ENCODE data around the gene LRCH1. TPM values are rescaled to one million over a fixed set of nuclear protein-coding genes. Genes with fewer than 3 reads are reported as not detected.

LRCH1 gene
- total RNA-seq, 2 donors from 2014 or later: 24.9 to 26.0 TPM

DNA sequence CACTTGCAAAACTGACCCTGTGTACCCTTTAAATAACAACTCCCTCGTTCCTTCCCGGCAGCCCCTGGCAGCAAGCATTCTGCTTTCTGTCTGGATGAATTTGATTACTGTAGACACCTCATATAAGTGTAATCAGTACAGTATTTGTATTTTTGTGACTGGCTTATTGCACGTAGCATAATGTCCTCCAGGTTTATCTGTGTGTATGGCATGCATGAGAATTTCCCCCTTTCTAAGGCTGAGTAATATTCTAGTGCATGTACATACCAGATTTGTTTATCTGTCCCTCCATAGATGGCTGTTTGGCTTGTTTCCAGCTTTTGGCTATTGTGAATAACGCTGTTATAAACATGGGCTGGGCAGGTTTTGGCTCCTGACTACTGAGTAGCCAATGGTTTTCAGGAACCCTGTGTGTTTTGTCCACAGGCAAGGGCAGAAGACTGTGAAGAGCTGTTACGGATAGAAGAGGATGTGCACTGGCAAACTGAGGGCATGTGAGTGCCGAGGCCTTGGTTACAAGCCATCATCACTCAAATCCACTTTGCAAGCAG is 146.0 kb downstream of the LRCH1 start:
- H3K9me3 Mint-ChIP-seq: no peaks in the 10 kb centered on the region
- no peak for ATAC-seq
- no peak for DNase-seq (ENCODE audit: low spot score)
- no peak overlapping the region for H3K27ac Mint-ChIP-seq
- no peaks in the 10 kb centered on the region for H3K27me3 Mint-ChIP-seq
- peaks cover 30% of the 10 kb centered on the region for H3K36me3 Mint-ChIP-seq
- H3K4me3 Mint-ChIP-seq: no peak overlapping the region
- H3K4me1 Mint-ChIP-seq (ENCODE audit: low read depth in 2 of 2): peaks cover 0 to 4% of the 10 kb centered on the region in 2 donors

DNA sequence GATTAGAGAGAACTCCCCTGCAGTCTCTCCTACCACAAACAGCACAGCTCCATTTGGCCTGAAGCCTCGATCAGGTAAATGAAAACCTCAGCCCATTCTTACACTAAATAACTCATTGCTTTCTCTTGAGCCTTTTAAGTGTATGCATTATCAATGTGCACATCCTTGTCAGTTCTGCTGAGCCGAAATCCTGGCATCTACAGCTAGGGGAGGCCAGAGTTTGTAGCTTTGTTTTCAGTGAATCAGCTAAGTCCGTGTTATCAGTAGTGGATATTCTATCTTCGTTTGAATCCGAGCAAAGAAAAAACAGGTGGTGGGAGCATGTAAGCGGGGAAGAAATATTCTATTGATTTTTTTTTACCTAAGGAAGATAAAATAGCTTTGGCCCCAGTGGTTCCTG is 159.6 kb downstream of the LRCH1 start:
- H3K9me3 Mint-ChIP-seq: no peaks in the 10 kb centered on the region
- no peaks in the 10 kb centered on the region for H3K4me1 Mint-ChIP-seq (ENCODE audit: low read depth in 2 of 2)
- H3K36me3 Mint-ChIP-seq: peaks cover 5% of the 10 kb centered on the region
- ATAC-seq (no peak), DNase-seq (ENCODE audit: low spot score) (no peak)
- H3K27me3 Mint-ChIP-seq: no peaks in the 10 kb centered on the region
- no peak overlapping the region for H3K4me3 Mint-ChIP-seq
- H3K27ac Mint-ChIP-seq: no peak overlapping the region

DNA sequence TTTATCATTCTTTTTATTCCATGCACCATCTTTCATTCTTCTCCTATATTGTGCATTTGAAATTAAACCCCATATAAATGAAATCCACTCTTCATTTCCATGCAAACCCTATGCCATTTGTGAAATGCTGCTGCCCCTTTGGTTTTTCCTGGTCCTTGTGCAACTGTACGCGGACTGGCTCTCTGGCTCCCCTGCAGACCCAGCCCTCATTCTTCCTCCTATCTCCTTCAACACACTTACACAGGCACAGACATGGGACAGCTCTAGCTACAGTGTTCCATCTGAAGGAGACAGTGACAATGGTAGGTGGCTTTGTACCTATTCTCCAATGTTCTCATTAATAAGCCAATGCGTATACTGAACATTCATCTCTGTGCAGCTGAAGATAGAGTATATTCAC is 162.4 kb downstream of the LRCH1 start:
- Mint-ChIP-seq H3K27ac (no peak overlapping the region), H3K27me3 (no peaks in the 10 kb centered on the region), H3K36me3 (peaks cover under 1% of the 10 kb centered on the region), H3K4me1 (ENCODE audit: low read depth in 2 of 2) (peaks cover 0 to 2% of the 10 kb centered on the region in 2 donors), H3K9me3 (no peaks in the 10 kb centered on the region), H3K4me3 (no peak overlapping the region)
- ATAC-seq (peak in 1 of 2 donors; percentile 43), DNase-seq (ENCODE audit: low spot score) (no peak)

DNA sequence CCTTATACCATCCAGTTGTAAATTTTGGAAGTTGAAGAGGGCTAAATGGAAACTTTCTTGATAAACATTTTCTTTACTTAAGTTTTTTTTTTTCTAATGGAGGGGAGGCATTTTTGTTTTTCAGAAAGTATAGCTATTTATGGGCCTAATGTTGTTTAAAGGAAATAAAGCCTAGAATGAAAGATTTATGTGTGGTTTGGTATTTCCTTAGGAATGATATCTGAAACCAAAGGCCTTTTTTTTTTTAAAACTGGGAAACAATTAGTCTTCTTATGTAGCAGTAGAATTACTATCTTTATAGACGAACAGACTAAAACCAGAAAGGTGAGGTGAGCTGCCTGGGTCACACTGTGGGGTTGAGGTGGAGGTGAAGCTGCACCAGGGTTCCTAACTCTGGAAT is 163.9 kb downstream of the LRCH1 start:
- Mint-ChIP-seq H3K4me1 (ENCODE audit: low read depth in 2 of 2) (peaks cover 0 to 3% of the 10 kb centered on the region in 2 donors), H3K36me3 (no peaks in the 10 kb centered on the region), H3K4me3 (no peak overlapping the region), H3K27me3 (no peaks in the 10 kb centered on the region), H3K9me3 (no peaks in the 10 kb centered on the region), H3K27ac (no peak overlapping the region)
- ATAC-seq (no peak), DNase-seq (ENCODE audit: low spot score) (no peak)

DNA sequence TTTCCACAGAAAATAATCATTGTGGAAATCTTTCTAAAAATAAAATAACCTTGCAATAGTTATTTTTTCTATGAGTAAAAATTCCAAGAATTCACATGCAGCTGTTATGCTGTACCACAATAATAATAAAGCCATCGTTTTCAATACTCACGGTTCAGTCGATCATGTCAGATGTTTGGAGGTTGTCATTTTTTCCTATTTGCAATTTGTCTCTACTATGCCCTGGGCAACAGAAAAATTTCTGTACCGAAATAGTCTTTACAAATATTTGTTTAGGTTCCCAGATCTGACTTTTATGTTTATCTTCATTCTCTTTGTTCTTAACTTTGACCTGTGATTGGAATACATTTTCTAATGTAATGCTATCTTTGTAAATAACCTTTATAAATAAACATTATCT is 164.3 kb downstream of the LRCH1 start:
- ATAC-seq: no peak
- Mint-ChIP-seq H3K27me3 (no peaks in the 10 kb centered on the region), H3K9me3 (no peaks in the 10 kb centered on the region), H3K27ac (no peak overlapping the region), H3K4me3 (no peak overlapping the region), H3K4me1 (ENCODE audit: low read depth in 2 of 2) (peaks cover 0 to 3% of the 10 kb centered on the region in 2 donors), H3K36me3 (no peaks in the 10 kb centered on the region)
- no peak for DNase-seq (ENCODE audit: low spot score)

DNA sequence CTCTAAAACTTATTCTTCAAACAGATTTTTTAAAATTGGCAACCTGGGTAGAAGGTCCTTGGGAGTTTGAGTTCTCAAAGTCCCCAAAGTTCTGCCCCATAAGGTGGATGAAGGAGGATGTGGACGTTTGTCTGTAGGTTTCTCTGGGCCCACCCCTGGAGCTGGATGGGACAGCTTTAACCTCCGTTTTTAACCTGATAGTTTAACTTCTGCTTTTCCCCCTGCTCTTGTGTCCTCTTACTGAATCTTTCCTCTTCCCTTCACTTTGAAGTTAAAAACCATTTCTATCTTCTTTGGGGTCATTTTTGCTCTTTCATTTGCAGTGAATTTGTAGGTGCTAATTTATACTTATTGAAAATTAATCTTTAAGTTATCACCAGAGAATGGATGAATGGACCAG is 164.9 kb downstream of the LRCH1 start:
- H3K36me3 Mint-ChIP-seq: peaks cover 1% of the 10 kb centered on the region

DNA sequence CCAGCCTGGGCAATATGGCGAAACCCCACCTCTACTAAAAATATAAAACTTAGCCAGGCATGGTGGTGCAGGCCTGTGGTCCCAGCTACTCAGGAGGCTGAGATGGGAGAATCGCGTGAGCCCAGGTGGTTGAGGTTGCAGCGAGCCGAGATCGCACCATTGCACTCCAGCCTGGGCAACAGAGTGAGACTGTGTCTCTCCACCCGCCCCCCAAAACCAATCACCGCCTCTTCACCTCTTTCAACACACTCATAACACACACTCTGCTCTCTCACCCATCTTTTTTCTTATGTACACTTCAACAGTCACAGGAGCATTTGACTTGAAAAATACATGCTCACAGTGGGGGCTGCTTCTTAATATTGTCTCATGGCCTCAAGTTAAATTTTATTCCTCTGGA is 167.2 kb downstream of the LRCH1 start:
- Mint-ChIP-seq H3K4me3 (no peak overlapping the region), H3K36me3 (peaks cover 16% of the 10 kb centered on the region), H3K27ac (no peak overlapping the region), H3K9me3 (no peaks in the 10 kb centered on the region), H3K27me3 (no peaks in the 10 kb centered on the region), H3K4me1 (ENCODE audit: low read depth in 2 of 2) (peaks cover 8 to 9% of the 10 kb centered on the region in 2 donors)
- no peak for DNase-seq (ENCODE audit: low spot score)
- ATAC-seq: no peak

More for the DNA sequence above, 164.9 kb downstream of the LRCH1 start:
- ATAC-seq (no peak), DNase-seq (ENCODE audit: low spot score) (no peak)
- H3K4me1 Mint-ChIP-seq (ENCODE audit: low read depth in 2 of 2): peaks cover 0 to 3% of the 10 kb centered on the region in 2 donors
- H3K4me3 Mint-ChIP-seq: no peak overlapping the region
- no peaks in the 10 kb centered on the region for H3K27me3 Mint-ChIP-seq
- H3K9me3 Mint-ChIP-seq: no peaks in the 10 kb centered on the region
- no peak overlapping the region for H3K27ac Mint-ChIP-seq

DNA sequence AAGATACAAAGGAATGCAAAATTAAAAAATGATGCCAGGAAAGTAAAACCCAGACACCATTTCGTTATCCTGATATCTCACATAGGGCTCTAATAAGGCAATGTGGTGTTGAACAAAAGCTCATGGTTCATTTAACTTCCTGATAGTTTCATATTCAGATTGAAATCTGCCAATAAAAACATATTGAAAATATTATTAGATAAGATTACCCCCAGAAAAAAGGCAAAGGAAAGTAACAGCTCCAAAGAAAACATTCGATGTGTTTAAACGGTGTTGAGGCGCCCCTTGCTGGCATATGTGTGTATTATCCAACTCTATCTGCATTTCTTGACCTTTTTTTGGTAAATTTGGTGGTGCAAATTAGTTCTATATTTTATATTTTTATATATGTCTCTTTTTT is 168.1 kb downstream of the LRCH1 start:
- ATAC-seq (no peak), DNase-seq (ENCODE audit: low spot score) (no peak)
- Mint-ChIP-seq H3K4me3 (no peak overlapping the region), H3K4me1 (ENCODE audit: low read depth in 2 of 2) (peaks cover 16 to 17% of the 10 kb centered on the region in 2 donors), H3K36me3 (peaks cover 18% of the 10 kb centered on the region), H3K27ac (no peak overlapping the region), H3K27me3 (no peaks in the 10 kb centered on the region), H3K9me3 (no peaks in the 10 kb centered on the region)

DNA sequence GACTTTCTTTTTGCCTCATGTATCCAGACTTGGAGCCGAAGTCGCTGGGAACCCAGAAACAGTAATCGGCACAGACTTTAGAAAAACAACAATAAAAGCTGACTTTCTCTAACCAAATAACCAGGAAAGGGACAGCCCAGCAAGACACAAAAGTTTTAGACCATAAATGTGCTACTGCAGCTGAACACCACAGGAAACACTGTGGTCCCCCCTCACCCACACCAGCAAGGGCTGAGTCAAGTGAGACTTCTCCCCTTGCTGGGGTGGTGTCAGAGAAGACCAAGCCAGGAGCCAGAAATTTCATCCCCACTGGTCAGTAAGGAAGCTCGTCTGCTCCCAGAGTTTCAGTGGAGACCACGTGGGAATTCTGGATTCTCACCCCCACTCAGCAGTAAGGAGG is 173.4 kb downstream of the LRCH1 start:
- Mint-ChIP-seq H3K27me3 (no peaks in the 10 kb centered on the region), H3K9me3 (no peaks in the 10 kb centered on the region), H3K36me3 (peaks cover 33% of the 10 kb centered on the region), H3K4me1 (ENCODE audit: low read depth in 2 of 2) (peaks cover 34 to 37% of the 10 kb centered on the region in 2 donors), H3K27ac (peak overlapping the region; percentile 30 to 76), H3K4me3 (peak overlapping the region; percentile 77)
- ATAC-seq (peak; percentile 93 to 96), DNase-seq (ENCODE audit: low spot score) (peak; percentile 80)

DNA sequence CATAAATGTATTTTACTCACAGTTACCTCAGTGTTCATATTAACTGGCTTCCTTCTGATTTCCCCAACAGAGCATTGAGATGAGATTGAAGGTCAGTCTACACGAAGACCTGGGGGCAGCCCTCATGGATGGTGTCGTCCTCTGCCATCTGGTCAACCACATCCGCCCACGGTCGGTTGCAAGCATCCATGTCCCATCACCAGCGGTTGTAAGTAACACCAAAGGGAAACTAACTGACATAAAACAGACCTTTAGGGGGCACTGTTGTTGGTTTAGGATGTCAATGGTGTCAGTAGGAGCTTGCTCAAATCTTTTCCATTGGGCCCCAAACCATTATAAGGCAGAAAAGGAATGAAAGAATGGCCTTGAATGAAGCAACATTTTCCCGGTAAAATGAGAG is 175.8 kb downstream of the LRCH1 start:
- no peaks in the 10 kb centered on the region for H3K9me3 Mint-ChIP-seq
- peaks cover 34 to 37% of the 10 kb centered on the region in 2 donors for H3K4me1 Mint-ChIP-seq (ENCODE audit: low read depth in 2 of 2)
- H3K36me3 Mint-ChIP-seq: peaks cover 38% of the 10 kb centered on the region
- H3K4me3 Mint-ChIP-seq: peak overlapping the region; percentile 15
- DNase-seq (ENCODE audit: low spot score) (peak; percentile 71), ATAC-seq (peak; percentile 66 to 78)
- peak overlapping the region; percentile 38 to 71 for H3K27ac Mint-ChIP-seq
- H3K27me3 Mint-ChIP-seq: no peaks in the 10 kb centered on the region

DNA sequence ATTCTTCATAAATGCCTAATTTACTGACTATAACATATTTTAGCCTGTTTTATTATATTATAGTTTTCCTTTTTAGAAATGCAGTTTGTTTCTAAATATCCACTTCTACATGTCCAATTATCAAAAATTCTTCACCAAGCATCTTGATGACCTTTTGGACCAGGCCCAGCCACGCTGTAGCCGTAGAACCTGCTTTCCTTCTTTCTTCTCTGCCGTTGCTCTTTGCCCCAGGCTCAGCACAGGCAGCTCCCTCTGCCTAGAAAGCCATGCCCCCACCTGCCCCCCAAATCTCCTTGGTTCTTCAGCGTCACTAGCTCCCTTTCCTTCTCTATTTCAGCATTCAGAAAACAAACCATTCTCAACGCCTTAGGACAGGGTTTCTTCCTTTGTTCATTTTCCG is 178.6 kb downstream of the LRCH1 start:
- Mint-ChIP-seq H3K9me3 (no peaks in the 10 kb centered on the region), H3K27me3 (no peaks in the 10 kb centered on the region), H3K4me1 (ENCODE audit: low read depth in 2 of 2) (peaks cover 15 to 16% of the 10 kb centered on the region in 2 donors), H3K36me3 (peaks cover 29% of the 10 kb centered on the region), H3K27ac (peak overlapping the region in 1 of 2 donors; percentile 14), H3K4me3 (no peak overlapping the region)
- DNase-seq (ENCODE audit: low spot score) (no peak), ATAC-seq (no peak)

DNA sequence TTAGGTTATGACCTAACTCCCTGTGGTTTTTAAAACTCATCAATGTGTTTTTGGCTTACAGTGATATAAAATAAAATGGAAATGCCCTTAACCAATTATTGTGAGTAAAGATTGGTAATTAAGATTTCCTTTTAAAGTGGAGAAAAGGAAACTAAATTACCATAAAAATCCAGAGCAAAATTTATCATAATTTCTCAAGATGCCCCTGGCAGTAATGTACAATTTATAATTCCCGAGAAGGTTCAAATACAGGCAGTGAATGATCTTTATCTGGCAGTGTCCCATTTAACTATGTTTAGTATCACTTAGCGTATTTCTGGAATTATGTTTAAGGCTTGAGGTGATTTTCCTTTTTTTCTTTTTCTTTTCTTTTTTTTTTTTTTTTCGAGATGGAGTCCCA is 182.5 kb downstream of the LRCH1 start:
- no peak overlapping the region for H3K4me3 Mint-ChIP-seq
- DNase-seq (ENCODE audit: low spot score) (no peak), ATAC-seq (no peak)
- peaks cover 17% of the 10 kb centered on the region for H3K36me3 Mint-ChIP-seq
- H3K4me1 Mint-ChIP-seq (ENCODE audit: low read depth in 2 of 2): no peaks in the 10 kb centered on the region
- H3K27me3 Mint-ChIP-seq: no peaks in the 10 kb centered on the region
- no peak overlapping the region for H3K27ac Mint-ChIP-seq
- H3K9me3 Mint-ChIP-seq: no peaks in the 10 kb centered on the region

DNA sequence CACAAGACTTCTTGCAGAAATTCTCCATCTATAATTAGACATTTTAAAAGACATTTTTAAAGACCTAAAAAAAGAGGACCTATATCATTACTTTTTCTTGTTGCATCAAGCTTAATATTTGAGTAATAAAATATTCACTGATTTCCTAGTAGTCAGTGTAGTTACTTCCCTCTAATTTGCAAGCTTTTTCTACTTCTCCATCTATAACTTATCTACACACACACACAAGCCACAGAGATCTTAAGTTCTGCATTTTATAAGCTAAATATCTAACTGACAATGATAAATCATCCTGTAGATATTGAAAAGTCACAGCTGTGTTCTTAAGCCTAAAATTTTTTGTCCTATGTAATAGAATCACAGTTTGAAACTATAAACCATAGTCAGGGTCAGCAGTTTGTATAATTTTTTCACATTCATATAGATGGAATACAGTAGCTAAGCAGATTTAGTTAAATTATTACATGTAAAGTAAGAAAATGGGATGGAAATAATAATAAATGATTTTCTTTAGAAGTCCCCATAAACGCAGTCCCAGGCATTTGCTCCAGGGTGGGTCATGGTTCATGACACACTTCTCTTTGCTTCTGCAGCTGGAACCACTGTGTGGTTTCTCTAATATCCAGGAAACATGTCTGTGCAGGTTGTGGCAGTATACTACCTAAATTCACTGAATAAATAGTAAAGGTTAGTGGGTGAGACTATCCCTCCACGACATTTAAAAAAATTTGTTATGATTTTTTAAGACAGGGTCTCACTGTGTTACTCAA is 183.8 kb downstream of the LRCH1 start:
- H3K36me3 Mint-ChIP-seq: peaks cover 14% of the 10 kb centered on the region
- no peaks in the 10 kb centered on the region for H3K27me3 Mint-ChIP-seq
- no peaks in the 10 kb centered on the region for H3K4me1 Mint-ChIP-seq (ENCODE audit: low read depth in 2 of 2)
- no peaks in the 10 kb centered on the region for H3K9me3 Mint-ChIP-seq
- no peak overlapping the region for H3K27ac Mint-ChIP-seq
- no peak for ATAC-seq
- H3K4me3 Mint-ChIP-seq: no peak overlapping the region
- DNase-seq (ENCODE audit: low spot score): no peak

DNA sequence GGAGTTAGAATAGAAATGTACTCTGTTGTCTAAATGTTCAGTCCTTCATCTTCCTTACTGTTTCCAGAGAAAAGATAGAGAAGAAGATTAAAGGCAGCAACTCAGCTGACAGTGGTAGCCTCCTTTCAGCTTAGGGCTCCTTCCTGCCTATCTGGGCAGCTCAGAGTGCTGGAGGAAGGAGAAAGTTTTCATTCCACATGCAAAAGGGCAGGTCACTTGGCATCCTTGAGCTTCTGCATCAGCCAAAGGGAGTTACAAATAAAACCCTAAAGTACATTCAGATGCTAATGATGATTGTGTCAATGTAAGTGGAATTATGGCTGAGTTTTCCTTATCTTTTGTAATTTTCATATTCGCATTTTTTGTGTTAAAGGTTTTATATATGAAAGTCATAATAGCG is 185.1 kb downstream of the LRCH1 start:
- no peak overlapping the region for H3K27ac Mint-ChIP-seq
- peaks cover 11% of the 10 kb centered on the region for H3K36me3 Mint-ChIP-seq
- H3K27me3 Mint-ChIP-seq: no peaks in the 10 kb centered on the region
- no peak for DNase-seq (ENCODE audit: low spot score)
- no peak for ATAC-seq
- H3K4me3 Mint-ChIP-seq: no peak overlapping the region
- no peaks in the 10 kb centered on the region for H3K4me1 Mint-ChIP-seq (ENCODE audit: low read depth in 2 of 2)
- no peaks in the 10 kb centered on the region for H3K9me3 Mint-ChIP-seq

Measured in natural killer cell treated with Interleukin-12 subunit alpha and Interleukin-12 subunit beta and Interleukin-15 and Interleukin-18, amount 100 ng/mL, for 72 hours (primary cell).